GM12878 (cell line): ENCODE results near the gene RTN4R. TPM values are rescaled to one million over a fixed set of nuclear protein-coding genes. Genes with fewer than 3 reads are reported as not detected.

ENCODE experiments used
- ATAC-seq: fragments of 200-7000 bp; cut with Tn5 transposase; 3 replicates; pipeline ENCODE4 v1.9.1; 2020; ENCODE audit warnings: mild to moderate bottlenecking, moderate library complexity
- BruUV-seq: library from RNA; stranded (reverse); fragments of 400-500 nt; replicated peaks from 2 replicates; lab custom pipeline; 2021; lab: Mats Ljungman, UMichigan
- CTCF ChIA-PET: fragments of 300-600 bp; sonication (Branson Sonifier 250); formaldehyde crosslinking; extraction: SDS; loops from one replicate; lab custom pipeline; 2021; ENCODE audit warnings: inconsistent platforms; lab: Yijun Ruan, JAX
- POLR2A ChIA-PET: fragments of 350-600 bp; formaldehyde crosslinking; extraction: SDS; loops from one replicate; lab custom pipeline; 2021; ENCODE audit warnings: inconsistent platforms; lab: Charles Lee
- RAD21 ChIA-PET: fragments of 300-600 bp; sonication (Branson Sonifier 250); formaldehyde crosslinking; loops from one replicate; lab custom pipeline; 2023; ENCODE audit warnings: antibody characterized with exemption; ENCODE audit not compliant: unreplicated experiment; lab: Charles Lee
- SMC1A ChIA-PET: fragments of 300-600 bp; sonication (Branson Sonifier 250); formaldehyde crosslinking; loops from one replicate; lab custom pipeline; 2023; ENCODE audit not compliant: unreplicated experiment, uncharacterized antibody; lab: Charles Lee
- DNase-seq: peaks from one replicate; pipeline ENCODE4 v3.0.0-alpha.2; 2011; ENCODE audit warnings: low read depth, low spot score
- FAIRE-seq: peaks from 3 replicates; lab custom pipeline; 2011; peaks lifted over from hg19 to GRCh38; lab: Jason Lieb, UNC
- H2AFZ ChIP-seq: 2 replicates; pipeline ENCODE4 v1.6.0; 2011; ENCODE audit warnings: low read depth, low read length, control low read depth; ENCODE audit not compliant: control insufficient read depth
- H3K27ac ChIP-seq: 2 replicates; pipeline ENCODE4 v1.5.1; 2011; ENCODE audit warnings: control low read depth; ENCODE audit not compliant: control insufficient read depth, insufficient read depth
- H3K27me3 ChIP-seq, 2 experiments: replicated peaks in 1 of 2; 2 replicates each; pipeline versions ENCODE4 v1.6.0 to v1.6.1; 2011; ENCODE audit warnings: low read length in 1 of 2; ENCODE audit not compliant: control insufficient read depth in 2 of 2, insufficient read depth in 2 of 2
- H3K36me3 ChIP-seq, 2 experiments: 2 replicates each; pipeline ENCODE4 v1.5.1; 2011; ENCODE audit warnings: low read length in 1 of 2; ENCODE audit not compliant: control insufficient read depth in 2 of 2, insufficient read depth in 2 of 2
- H3K4me1 ChIP-seq: 2 replicates; pipeline ENCODE4 v1.6.1; 2011; ENCODE audit warnings: mild to moderate bottlenecking, low read length, moderate library complexity, mixed read lengths; ENCODE audit not compliant: control insufficient read depth, insufficient read depth
- H3K4me2 ChIP-seq: 2 replicates; pipeline ENCODE4 v1.6.0; 2011; ENCODE audit warnings: control low read depth; ENCODE audit not compliant: control insufficient read depth, insufficient read depth
- H3K4me3 ChIP-seq: fragments of 200-600 bp; sonication (generic); 2 replicates; pipeline ENCODE4 v1.5.1; 2016
- H3K79me2 ChIP-seq: 2 replicates; pipeline ENCODE4 v1.6.0; 2011; ENCODE audit warnings: low read length; ENCODE audit not compliant: control insufficient read depth, insufficient read depth
- H3K9ac ChIP-seq: 2 replicates; pipeline ENCODE4 v1.8.0; 2011; ENCODE audit warnings: low read length, control low read depth, mixed read lengths; ENCODE audit not compliant: control insufficient read depth, insufficient read depth
- H3K9me3 ChIP-seq: replicated peaks from 3 replicates; pipeline ENCODE4 v1.5.1; 2011; ENCODE audit warnings: mild to moderate bottlenecking, low read length; ENCODE audit not compliant: control insufficient read depth, insufficient read depth
- H4K20me1 ChIP-seq: 2 replicates; pipeline ENCODE4 v1.6.0; 2011; ENCODE audit not compliant: control insufficient read depth, insufficient read depth
- CHD4 ChIP-seq: fragments of 200-600 bp; sonication (generic); IDR thresholded peaks from 2 replicates; pipeline ENCODE4 v1.6.1; 2016; ENCODE audit warnings: mild to moderate bottlenecking
- EZH2 ChIP-seq: IDR thresholded peaks from 2 replicates; pipeline ENCODE4 v1.6.1; 2012; ENCODE audit warnings: low read depth, mild to moderate bottlenecking, control low read depth, inconsistent platforms, low read length, borderline replicate concordance; ENCODE audit not compliant: control insufficient read depth
- KAT2A ChIP-seq: conservative IDR thresholded peaks from 2 replicates; pipeline ENCODE4 v1.6.1; 2011; ENCODE audit warnings: low read depth, low read length; ENCODE audit not compliant: control insufficient read depth
- WGBS: methylation state at CpG from one replicate; pipeline ENCODE4 v1.1.6; 2016; ENCODE audit warnings: low lambda C conversion rate; ENCODE audit not compliant: insufficient replicate concordance, insufficient coverage; ENCODE audit errors: missing lambda C conversion rate; 5-methylcytosine and 5-hydroxymethylcytosine counted together
- in situ Hi-C: fragments of 300-500 bp; cut with MboI; formaldehyde crosslinking; loops from 9 replicates; pipeline ENCODE4 v1.14.3; 2018; ENCODE audit warnings: mixed read lengths
- intact Hi-C: fragments of 100-400 bp; cut with micrococcal nuclease; formaldehyde crosslinking; loops from one replicate; pipeline ENCODE4 v1.14.2; 2022; ENCODE audit not compliant: unreplicated experiment
- polyA plus RNA-seq, 11 experiments: library from polyadenylated mRNA; depleted of rRNA in 4 of 11; unstranded in 6 of 11; stranded (reverse) in 5 of 11; fragments of >200 nt; fragmentation: Nextera tagmentation in 4 of 11; fragmentation: Illumina TruSeq in 1 of 11; extraction: Ambion mirVana in 4 of 11; extraction: Trizol in 1 of 11; gene quantifications; 1 replicate in 1 of 11; 2 replicates in 10 of 11; pipeline versions ENCODE4 v1.2.1 to v1.2.3, GENCODE V29; 2011 to 2016; ENCODE audit warnings: inconsistent platforms in 2 of 11, missing spikeins in 2 of 11, low read depth in 1 of 11
- total RNA-seq, 4 experiments: library from RNA; depleted of rRNA in 3 of 4; stranded (reverse); fragments of >200 nt in 3 of 4; fragmentation: Illumina TruSeq in 1 of 4; extraction: Trizol in 1 of 4; gene quantifications; 2 replicates each; pipeline versions ENCODE4 v1.2.1 to v1.2.3, GENCODE V29; 2013 to 2021

RTN4R gene
- total and polyA plus RNA-seq, 10 of the 15 experiments (the other 5 are each of a cell fraction or from before 2014, with no cell fraction given) = 0.03 to 1.0 (median 0.60) TPM; not detected in 2

DNA sequence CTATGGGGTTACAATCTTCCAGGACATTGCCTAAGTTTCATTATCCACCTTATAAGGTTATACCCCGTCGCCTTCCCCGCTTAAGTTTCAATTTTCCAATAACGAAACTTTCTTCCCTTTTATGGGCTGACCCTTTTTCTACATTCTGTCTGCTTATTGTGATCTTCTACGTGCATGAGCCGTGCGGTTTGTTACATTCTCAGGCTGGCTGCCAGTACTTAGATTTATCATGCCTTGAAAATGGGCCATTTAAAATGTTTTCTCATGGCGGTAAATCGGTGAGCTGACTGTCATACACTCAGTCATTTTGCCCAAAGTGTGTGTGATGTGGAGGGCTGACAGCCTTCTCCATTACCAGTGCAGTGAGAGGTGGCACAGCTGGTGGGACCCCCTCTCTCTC, 28.5 kb upstream of the RTN4R start (continued):
- no peak for TF ChIP-seq EZH2

DNA sequence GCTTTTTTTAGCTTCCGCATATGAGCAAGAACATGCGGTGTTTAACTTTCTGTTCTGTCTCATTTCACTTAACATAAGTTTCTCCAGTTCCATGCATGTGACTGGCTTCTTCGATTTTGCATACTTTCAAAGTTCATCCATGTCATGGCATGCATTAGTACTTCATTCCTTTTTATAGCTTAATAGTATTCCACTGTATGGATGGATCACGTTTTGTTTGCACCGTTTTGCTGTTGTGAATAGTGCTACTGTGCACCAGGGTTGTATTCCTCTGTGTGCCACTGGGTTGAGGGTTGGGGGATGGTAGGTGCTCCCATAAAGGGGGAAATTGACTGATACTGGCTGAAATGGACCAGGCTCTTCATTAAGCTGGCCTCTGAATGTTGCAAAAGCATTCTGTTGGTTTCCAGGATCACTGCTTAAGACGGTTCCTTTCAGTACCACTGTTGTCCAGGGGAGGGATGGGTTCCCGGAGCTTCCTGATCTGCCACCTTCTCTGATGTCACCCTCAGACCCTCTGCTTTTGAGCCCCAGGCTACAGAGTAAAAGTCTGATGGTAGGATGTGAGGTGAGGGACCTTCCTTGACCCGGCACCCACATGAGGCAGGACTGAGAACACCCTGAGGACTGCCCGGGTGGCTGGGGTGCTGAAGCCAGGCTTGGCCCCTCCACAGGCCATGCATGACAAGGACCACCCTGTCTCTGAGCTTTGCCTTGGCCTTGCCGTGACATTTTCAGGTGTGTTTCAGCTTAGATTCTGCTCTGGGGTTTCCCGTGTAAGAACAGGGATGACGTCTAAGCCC, 27.3 kb upstream of the RTN4R start:
- Histone ChIP-seq H3K27me3 (no peaks in the 10 kb centered on the region; a peak in 2 of 4 replicates), H3K27ac (no peak overlapping the region), H3K36me3 (no peaks in the 10 kb centered on the region), H3K4me1 (no peaks in the 10 kb centered on the region), H3K79me2 (no peaks in the 10 kb centered on the region), H3K4me3 (no peak overlapping the region), H2AFZ (no peak overlapping the region), H4K20me1 (no peaks in the 10 kb centered on the region), H3K4me2 (no peak overlapping the region), H3K9me3 (no peaks in the 10 kb centered on the region), H3K9ac (no peak overlapping the region)
- ChIA-PET CTCF (interaction anchor here (1.0 kb wide), 1 partner anchor 142 kb away, joined by 3 read pairs; no protein-coding TSS in a partner anchor), SMC1A (interaction anchor here (1.4 kb wide), 1 partner anchor 84 kb away, joined by 3 read pairs; no protein-coding TSS in a partner anchor), RAD21 (no interaction called here), POLR2A (no interaction called here)
- BruUV-seq = no TSS peak
- TF ChIP-seq KAT2A (no peak), CHD4 (no peak)
- in situ Hi-C loops = loop anchor here (10.0 kb wide), 1 partner anchor 141 kb away; the partner anchor contains the start of gene CCDC188
- FAIRE-seq (no peak), ATAC-seq (no peak), DNase-seq (no peak)
- whole genome bisulfite sequencing = 28% methylated on average over 12 of the region's 12 CpGs
- intact Hi-C loops = no loop called here
